CD14-positive monocyte (primary cell): ENCODE measurements around the gene CORO2A. TPM values are rescaled to one million over a fixed set of nuclear protein-coding genes. Genes with fewer than 3 reads are reported as not detected.

Source experiments
- DNase-seq, 3 donors: peaks; one replicate each; pipeline ENCODE4 v3.0.0-alpha.2; 2011 to 2022
- H2AFZ ChIP-seq: 2 replicates; pipeline ENCODE4 v1.6.0; 2012; ENCODE audit warnings: mild to moderate bottlenecking, low read depth, low read length, inconsistent platforms; ENCODE audit not compliant: insufficient read depth, poor library complexity, severe bottlenecking
- H3K27ac ChIP-seq, 2 donors: 1 replicate in 1 of 2; 2 replicates in 1 of 2; pipeline ENCODE4 v1.5.1; 2012 to 2013; ENCODE audit warnings: low read length in 2 of 2, control low read depth in 1 of 2, inconsistent platforms in 1 of 2, low read depth in 1 of 2, mild to moderate bottlenecking in 1 of 2
- H3K27me3 ChIP-seq, 2 donors: one replicate each; pipeline versions ENCODE4 v1.6.0 to v1.6.1; 2011 to 2013; ENCODE audit warnings: low read length in 2 of 2; ENCODE audit not compliant: control insufficient read depth in 2 of 2, insufficient read depth in 2 of 2
- H3K36me3 ChIP-seq, 2 donors: replicated peaks in 1 of 2; 1 replicate in 1 of 2; 2 replicates in 1 of 2; pipeline versions ENCODE4 v1.5.1 to v1.6.1; 2012 to 2013; ENCODE audit warnings: low read length in 2 of 2, control low read depth in 1 of 2, inconsistent platforms in 1 of 2, mild to moderate bottlenecking in 1 of 2; ENCODE audit not compliant: insufficient read depth in 2 of 2, control insufficient read depth in 1 of 2
- H3K4me1 ChIP-seq, 2 donors: 1 replicate in 1 of 2; 2 replicates in 1 of 2; pipeline versions ENCODE4 v1.5.1 to v1.6.1; 2012 to 2013; ENCODE audit warnings: low read length in 2 of 2, control low read depth in 1 of 2, inconsistent platforms in 1 of 2, mild to moderate bottlenecking in 1 of 2, moderate library complexity in 1 of 2; ENCODE audit not compliant: insufficient read depth in 2 of 2, control insufficient read depth in 1 of 2
- H3K4me2 ChIP-seq: replicated peaks from 2 replicates; pipeline ENCODE3; 2012; ENCODE audit warnings: low read length, moderate library complexity, mild to moderate bottlenecking; ENCODE audit not compliant: poor library complexity, severe bottlenecking; ENCODE audit errors: extremely low read depth
- H3K4me3 ChIP-seq, 3 experiments: fragments of 200-600 bp in 1 of 3; sonication (generic) in 1 of 3; replicated peaks in 1 of 3; 1 replicate in 2 of 3; 2 replicates in 1 of 3; pipeline ENCODE4 v1.5.1; 2011 to 2013; ENCODE audit warnings: low read length in 3 of 3, mild to moderate bottlenecking in 3 of 3, control low read depth in 2 of 3, low read depth in 2 of 3, inconsistent platforms in 1 of 3, moderate library complexity in 1 of 3
- H3K79me2 ChIP-seq: 2 replicates; pipeline ENCODE4 v1.6.0; 2012; ENCODE audit warnings: mild to moderate bottlenecking, control low read depth, inconsistent platforms, low read length, moderate library complexity; ENCODE audit not compliant: insufficient read depth
- H3K9ac ChIP-seq: 2 replicates; pipeline ENCODE4 v1.6.0; 2017; ENCODE audit warnings: low read length, mild to moderate bottlenecking; ENCODE audit not compliant: insufficient read depth, poor library complexity, severe bottlenecking
- H3K9me3 ChIP-seq, 2 donors: replicated peaks in 1 of 2; 1 replicate in 1 of 2; 2 replicates in 1 of 2; pipeline versions ENCODE4 v1.5.1 to v1.6.1; 2012 to 2013; ENCODE audit warnings: low read length in 2 of 2, control low read depth in 1 of 2; ENCODE audit not compliant: control insufficient read depth in 1 of 2, insufficient read depth in 1 of 2
- H4K20me1 ChIP-seq: 2 replicates; pipeline ENCODE4 v1.6.0; 2012; ENCODE audit warnings: mild to moderate bottlenecking, low read length, control low read depth, moderate library complexity; ENCODE audit not compliant: insufficient read depth
- H3K27ac Mint-ChIP-seq, 7 donors: one replicate each; pipeline ENCODE4 v1.8.0; 2020; ENCODE audit warnings: mild to moderate bottlenecking in 7 of 7, mixed read lengths in 7 of 7, moderate library complexity in 6 of 7, inconsistent platforms in 2 of 7
- H3K27me3 Mint-ChIP-seq, 3 donors: one replicate each; pipeline ENCODE4 v1.8.0; 2021 to 2022; ENCODE audit warnings: low read depth in 3 of 3, mild to moderate bottlenecking in 3 of 3, mixed read lengths in 3 of 3, moderate library complexity in 3 of 3, inconsistent platforms in 1 of 3
- H3K36me3 Mint-ChIP-seq, 2 donors: one replicate each; pipeline ENCODE4 v1.8.0; 2020; ENCODE audit warnings: mixed read lengths in 2 of 2, inconsistent platforms in 1 of 2, mild to moderate bottlenecking in 1 of 2
- H3K4me1 Mint-ChIP-seq: one replicate; pipeline ENCODE4 v1.8.0; 2020; ENCODE audit warnings: mild to moderate bottlenecking, mixed read lengths
- H3K4me3 Mint-ChIP-seq, 2 donors: one replicate each; pipeline ENCODE4 v1.8.0; 2020; ENCODE audit warnings: mild to moderate bottlenecking in 2 of 2, mixed read lengths in 2 of 2, moderate library complexity in 1 of 2
- H3K9me3 Mint-ChIP-seq, 7 donors: one replicate each; pipeline ENCODE4 v1.8.0; 2020 to 2022; ENCODE audit warnings: mixed read lengths in 7 of 7, mild to moderate bottlenecking in 6 of 7, moderate library complexity in 6 of 7, inconsistent platforms in 2 of 7
- CTCF ChIP-seq: fragments of 200-600 bp; IDR thresholded peaks from one replicate; pipeline ENCODE4 v1.8.0; 2022; ENCODE audit warnings: antibody characterized with exemption, mild to moderate bottlenecking
- WGBS: methylation state at CpG from one replicate; pipeline ENCODE4 v1.1.5; 2013; ENCODE audit warnings: missing lambda C conversion rate; ENCODE audit not compliant: insufficient coverage; 5-methylcytosine and 5-hydroxymethylcytosine counted together
- intact Hi-C, 2 donors: fragments of 100-400 bp; cut with micrococcal nuclease; formaldehyde crosslinking; loops; one replicate each; pipeline versions ENCODE4 v1.15.0 to v1.15.1; 2023
- polyA plus RNA-seq, 3 donors: library from polyadenylated mRNA; depleted of rRNA in 1 of 3; unstranded in 2 of 3; stranded (reverse) in 1 of 3; fragments of 300-500 nt in 2 of 3; fragments of >200 nt in 1 of 3; fragmentation: Illumina TruSeq in 2 of 3; gene quantifications; 1 replicate in 2 of 3; 2 replicates in 1 of 3; pipeline ENCODE4 v1.2.3, GENCODE V29; 2012 to 2021

CORO2A gene
- polyA plus RNA-seq, 3 donors = 1.2 to 3.5 (median 2.1) TPM

GRCh38 chr9:98230304-98230703 lies 37.9 kb upstream of the CORO2A start:
- Mint-ChIP-seq H3K4me3 (no peak overlapping the region), H3K27ac (peak overlapping the region in 3 of 7 donors; percentile 26 to 89 (median 78)), H3K27me3 (no peaks in the 10 kb centered on the region), H3K9me3 (no peaks in the 10 kb centered on the region), H3K36me3 (peaks cover 90 to 96% of the 10 kb centered on the region in 2 donors), H3K4me1 (peaks cover 13% of the 10 kb centered on the region)
- Histone ChIP-seq H3K9me3 (no peaks in the 10 kb centered on the region), H3K4me3 (no peak overlapping the region), H3K27ac (peak overlapping the region in 1 of 2 donors; percentile 52), H3K36me3 (peaks cover 91 to 100% of the 10 kb centered on the region in 2 donors), H3K9ac (no peak overlapping the region), H4K20me1 (peaks cover 62% of the 10 kb centered on the region), H3K4me2 (no peak overlapping the region), H2AFZ (no peak overlapping the region), H3K27me3 (no peaks in the 10 kb centered on the region), H3K79me2 (peaks cover 33% of the 10 kb centered on the region), H3K4me1 (no peaks in the 10 kb centered on the region)
- intact Hi-C loops = no loop called here
- no peak for DNase-seq
- TF ChIP-seq CTCF = no peak
- 95% methylated on average over 5 of the region's 6 CpGs for WGBS

- Histone ChIP-seq H3K9ac (no peak overlapping the region), H3K9me3 (no peaks in the 10 kb centered on the region), H2AFZ (no peak overlapping the region), H3K36me3 (peaks cover 95 to 100% of the 10 kb centered on the region in 2 donors), H3K4me3 (no peak overlapping the region), H3K27ac (peak overlapping the region in 1 of 2 donors; percentile 52), H4K20me1 (peaks cover 64% of the 10 kb centered on the region), H3K27me3 (no peaks in the 10 kb centered on the region), H3K79me2 (peaks cover 28% of the 10 kb centered on the region), H3K4me2 (no peak overlapping the region), H3K4me1 (no peaks in the 10 kb centered on the region)
- peaks cover 91 to 96% of the 10 kb centered on the region in 2 donors for H3K36me3 Mint-ChIP-seq
- no peaks in the 10 kb centered on the region for H3K9me3 Mint-ChIP-seq
- H3K27ac Mint-ChIP-seq = peak overlapping the region in 6 of 7 donors; percentile 5 to 73 (median 38)
- no peak overlapping the region for H3K4me3 Mint-ChIP-seq
- no peaks in the 10 kb centered on the region for H3K27me3 Mint-ChIP-seq
- peaks cover 13% of the 10 kb centered on the region for H3K4me1 Mint-ChIP-seq
- no peak for DNase-seq
- no peak for TF ChIP-seq CTCF
- WGBS = 76% methylated on average over 3 of the region's 3 CpGs
- intact Hi-C loops = no loop called here
Observed at GRCh38 chr9:98229620-98230019, 37.2 kb upstream of the CORO2A start.
